ENCODE measurements around the gene DEDD2. TPM values are rescaled to one million over a fixed set of nuclear protein-coding genes. Genes with fewer than 3 reads are reported as not detected.

The DEDD2 gene
- total RNA-seq, 1 donor from 2014 or later, result 27.1 TPM

GRCh38 chr19:42207767-42208271, 9.7 kb downstream of the DEDD2 start:
- Mint-ChIP-seq H3K27ac (ENCODE audit: unreplicated experiment) (peak overlapping the region; percentile 64), H3K27me3 (ENCODE audit: unreplicated experiment) (no peaks in the 10 kb centered on the region), H3K36me3 (ENCODE audit: low read depth, unreplicated experiment) (peaks cover 52% of the 10 kb centered on the region), H3K4me1 (ENCODE audit: unreplicated experiment) (peaks cover 13% of the 10 kb centered on the region), H3K4me3 (ENCODE audit: unreplicated experiment) (peak overlapping the region; percentile 69), H3K9me3 (ENCODE audit: unreplicated experiment) (no peaks in the 10 kb centered on the region)
- DNase-seq (ENCODE audit: low spot score), result no peak
- no peak for TF ChIP-seq CTCF (IDR thresholded peaks at IDR 0.05; ENCODE audit: unreplicated experiment)

- peaks cover 56% of the 10 kb centered on the region for H3K36me3 Mint-ChIP-seq (ENCODE audit: low read depth, unreplicated experiment)
- peaks cover 13% of the 10 kb centered on the region for H3K4me1 Mint-ChIP-seq (ENCODE audit: unreplicated experiment)
- H3K4me3 Mint-ChIP-seq (ENCODE audit: unreplicated experiment), result peak overlapping the region; percentile 69
- peak overlapping the region; percentile 64 for H3K27ac Mint-ChIP-seq (ENCODE audit: unreplicated experiment)
- peaks cover 4% of the 10 kb centered on the region for H3K27me3 Mint-ChIP-seq (ENCODE audit: unreplicated experiment)
- DNase-seq (ENCODE audit: low spot score), result no peak
- no peak for TF ChIP-seq CTCF (IDR thresholded peaks at IDR 0.05; ENCODE audit: unreplicated experiment)
- no peaks in the 10 kb centered on the region for H3K9me3 Mint-ChIP-seq (ENCODE audit: unreplicated experiment)
Observed at GRCh38 chr19:42206871-42207755, 10.4 kb downstream of the DEDD2 start.

- DNase-seq (ENCODE audit: low spot score), result no peak
- peaks cover 68% of the 10 kb centered on the region for H3K36me3 Mint-ChIP-seq (ENCODE audit: low read depth, unreplicated experiment)
Observed at GRCh38 chr19:42204664-42205063, 12.8 kb downstream of the DEDD2 start.

GRCh38 chr19:42203700-42204099, 13.8 kb downstream of the DEDD2 start:
- Mint-ChIP-seq H3K27me3 (ENCODE audit: unreplicated experiment) (peaks cover 9% of the 10 kb centered on the region), H3K36me3 (ENCODE audit: low read depth, unreplicated experiment) (peaks cover 67% of the 10 kb centered on the region), H3K4me3 (ENCODE audit: unreplicated experiment) (no peak overlapping the region), H3K27ac (ENCODE audit: unreplicated experiment) (no peak overlapping the region), H3K4me1 (ENCODE audit: unreplicated experiment) (peaks cover 19% of the 10 kb centered on the region), H3K9me3 (ENCODE audit: unreplicated experiment) (no peaks in the 10 kb centered on the region)
- no peak for DNase-seq (ENCODE audit: low spot score)
- no peak for TF ChIP-seq CTCF (IDR thresholded peaks at IDR 0.05; ENCODE audit: unreplicated experiment)

More at GRCh38 chr19:42204664-42205063, 12.8 kb downstream of the DEDD2 start:
- Mint-ChIP-seq H3K27ac (ENCODE audit: unreplicated experiment) (peak overlapping the region; percentile 2), H3K27me3 (ENCODE audit: unreplicated experiment) (peaks cover 9% of the 10 kb centered on the region), H3K4me1 (ENCODE audit: unreplicated experiment) (peaks cover 16% of the 10 kb centered on the region), H3K4me3 (ENCODE audit: unreplicated experiment) (no peak overlapping the region), H3K9me3 (ENCODE audit: unreplicated experiment) (no peaks in the 10 kb centered on the region)
- no peak for TF ChIP-seq CTCF (IDR thresholded peaks at IDR 0.05; ENCODE audit: unreplicated experiment)

All from endothelial cell (in vitro differentiated cells).